GM21381 (cell line): ENCODE results near the gene GCAT.

ENCODE experiments used
- ATAC-seq: cut with Tn5 transposase; IDR thresholded peaks from one replicate; pipeline ENCODE4 v1.9.1; 2021; ENCODE audit warnings: mild to moderate bottlenecking, moderate library complexity; ENCODE audit not compliant: unreplicated experiment

GCAT gene

GRCh38 chr22:37831472-37831871, 23.7 kb downstream of the GCAT start:
- no peak for ATAC-seq

- ATAC-seq = no peak
These were observed 24.5 kb downstream of the GCAT start for GRCh38 chr22:37832022-37832857.

GRCh38 chr22:37842015-37842793, 34.5 kb downstream of the GCAT start:
- ATAC-seq = no peak

GRCh38 chr22:37843741-37844089, 36.0 kb downstream of the GCAT start:
- peak; percentile 42 for ATAC-seq

- ATAC-seq = no peak
These were observed 37.2 kb downstream of the GCAT start for GRCh38 chr22:37844904-37845329.

- ATAC-seq = no peak
These were observed 38.7 kb downstream of the GCAT start for GRCh38 chr22:37846433-37846832.

GRCh38 chr22:37848587-37849088, 40.9 kb downstream of the GCAT start:
- ATAC-seq = no peak

- peak; percentile 75 for ATAC-seq
These were observed 41.5 kb downstream of the GCAT start, which contains the start of gene EIF3L for GRCh38 chr22:37849089-37849751. TSS of gene EIF3L (plus strand) at chr22:37849419. CDS start at chr22:37849450, 31 bp downstream.

- no peak for ATAC-seq
These were observed 43.1 kb downstream of the GCAT start for GRCh38 chr22:37850801-37851200.

- ATAC-seq = no peak
These were observed 44.7 kb downstream of the GCAT start for GRCh38 chr22:37852418-37852817.

GRCh38 chr22:37854946-37855345, 47.2 kb downstream of the GCAT start:
- ATAC-seq = no peak

GRCh38 chr22:37855462-37855861, 47.7 kb downstream of the GCAT start:
- no peak for ATAC-seq

GRCh38 chr22:37860796-37861421, 53.2 kb downstream of the GCAT start:
- no peak for ATAC-seq

- no peak for ATAC-seq
These were observed 55.0 kb downstream of the GCAT start for GRCh38 chr22:37862570-37863325.

GRCh38 chr22:37865510-37865909, 57.8 kb downstream of the GCAT start:
- ATAC-seq = no peak
